ENCODE results near the gene TDRD5. TPM values are rescaled to one million over a fixed set of nuclear protein-coding genes. Genes with fewer than 3 reads are reported as not detected.

Gene TDRD5
- total RNA-seq, 1 donor, result 0.10 TPM

DNA sequence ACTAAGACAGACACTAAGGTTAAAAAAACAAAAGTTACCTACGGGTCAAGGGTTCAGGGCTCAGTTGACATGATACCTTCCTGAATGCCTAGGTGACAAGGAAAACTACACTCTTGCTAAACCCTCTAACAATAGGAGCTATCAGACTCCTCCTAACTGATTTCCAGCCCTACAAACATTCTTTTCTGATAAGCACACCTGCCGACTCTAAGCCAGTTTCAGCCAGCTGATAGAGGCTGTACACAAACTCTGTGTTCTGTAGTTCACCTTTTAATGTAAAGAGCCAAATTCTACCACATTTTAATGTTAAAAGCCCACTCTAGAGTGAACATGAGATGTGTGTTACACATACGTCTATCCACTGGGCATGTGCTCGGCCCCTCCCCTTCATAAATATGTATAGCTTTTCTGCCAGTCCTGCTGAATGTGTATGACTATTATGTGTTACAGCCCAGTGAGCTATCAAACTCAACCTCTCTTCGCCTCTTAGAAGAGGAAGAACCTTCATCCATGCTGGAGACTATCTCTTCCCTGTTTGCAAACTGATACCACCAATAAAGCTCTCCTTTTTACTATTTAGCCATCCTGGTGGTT is 111.4 kb downstream of the TDRD5 start:
- H3K27me3 ChIP-seq (ENCODE audit: insufficient read depth, low read length), result no peaks in the 10 kb centered on the region
- H3K4me3 ChIP-seq (ENCODE audit: low read length), result no peak overlapping the region
- H3K4me1 ChIP-seq (ENCODE audit: insufficient read depth, low read length), result no peaks in the 10 kb centered on the region
- no peaks in the 10 kb centered on the region for H3K9me3 ChIP-seq (ENCODE audit: low read depth, low read length)

DNA sequence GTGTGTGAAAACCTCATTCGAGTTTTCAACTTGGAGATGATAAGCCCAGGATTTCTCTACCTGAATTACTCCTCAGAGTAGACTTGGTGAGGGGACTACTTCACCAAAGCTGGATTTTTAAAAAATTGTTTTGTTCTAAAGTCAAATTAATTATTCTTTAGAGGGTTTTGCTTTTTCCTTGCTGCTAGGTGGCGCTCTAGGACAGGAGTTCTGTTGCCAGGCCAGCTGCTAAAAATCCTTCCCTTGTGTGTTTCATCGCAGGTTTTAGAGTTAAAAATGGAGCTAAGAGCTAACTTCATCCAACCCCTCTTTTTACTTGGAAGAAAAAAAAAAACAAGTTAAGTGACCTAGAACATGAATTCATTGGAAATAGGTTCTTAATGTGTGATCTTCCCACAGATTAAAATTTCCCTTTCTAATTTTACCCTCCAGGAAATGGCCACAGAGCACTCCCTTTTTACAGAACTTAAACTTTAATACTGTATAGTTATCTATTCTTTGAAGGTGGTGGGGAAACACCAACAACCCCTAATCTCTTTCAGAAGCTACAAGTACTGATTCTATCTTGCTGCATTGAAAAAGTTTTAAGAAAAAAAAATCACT is 114.8 kb downstream of the TDRD5 start:
- no peaks in the 10 kb centered on the region for H3K4me1 ChIP-seq (ENCODE audit: insufficient read depth, low read length)
- H3K27me3 ChIP-seq (ENCODE audit: insufficient read depth, low read length), result no peaks in the 10 kb centered on the region
- no peaks in the 10 kb centered on the region for H3K9me3 ChIP-seq (ENCODE audit: low read depth, low read length)
- no peak overlapping the region for H3K4me3 ChIP-seq (ENCODE audit: low read length)

DNA sequence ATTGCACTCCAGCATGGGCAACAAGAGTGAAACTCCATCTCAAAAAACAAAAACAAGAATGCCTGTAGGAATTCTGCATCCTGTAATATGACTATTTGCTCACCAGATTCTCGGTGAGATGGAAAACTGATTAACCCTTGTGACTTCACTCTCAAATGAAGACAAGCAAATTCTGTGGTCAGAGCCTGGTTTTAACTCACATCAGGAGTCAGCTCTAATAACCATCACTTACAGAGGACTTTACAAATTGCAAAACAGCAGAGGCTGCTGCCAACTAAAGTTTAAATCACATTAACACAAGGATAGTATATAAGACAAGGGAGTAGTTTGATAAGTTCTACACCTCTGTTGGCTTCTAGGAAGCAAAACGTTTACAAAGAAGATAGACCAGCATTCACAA is 115.8 kb downstream of the TDRD5 start:
- Histone ChIP-seq H3K27me3 (ENCODE audit: insufficient read depth, low read length) (no peaks in the 10 kb centered on the region), H3K9me3 (ENCODE audit: low read depth, low read length) (no peaks in the 10 kb centered on the region), H3K4me1 (ENCODE audit: insufficient read depth, low read length) (no peaks in the 10 kb centered on the region), H3K4me3 (ENCODE audit: low read length) (no peak overlapping the region)

DNA sequence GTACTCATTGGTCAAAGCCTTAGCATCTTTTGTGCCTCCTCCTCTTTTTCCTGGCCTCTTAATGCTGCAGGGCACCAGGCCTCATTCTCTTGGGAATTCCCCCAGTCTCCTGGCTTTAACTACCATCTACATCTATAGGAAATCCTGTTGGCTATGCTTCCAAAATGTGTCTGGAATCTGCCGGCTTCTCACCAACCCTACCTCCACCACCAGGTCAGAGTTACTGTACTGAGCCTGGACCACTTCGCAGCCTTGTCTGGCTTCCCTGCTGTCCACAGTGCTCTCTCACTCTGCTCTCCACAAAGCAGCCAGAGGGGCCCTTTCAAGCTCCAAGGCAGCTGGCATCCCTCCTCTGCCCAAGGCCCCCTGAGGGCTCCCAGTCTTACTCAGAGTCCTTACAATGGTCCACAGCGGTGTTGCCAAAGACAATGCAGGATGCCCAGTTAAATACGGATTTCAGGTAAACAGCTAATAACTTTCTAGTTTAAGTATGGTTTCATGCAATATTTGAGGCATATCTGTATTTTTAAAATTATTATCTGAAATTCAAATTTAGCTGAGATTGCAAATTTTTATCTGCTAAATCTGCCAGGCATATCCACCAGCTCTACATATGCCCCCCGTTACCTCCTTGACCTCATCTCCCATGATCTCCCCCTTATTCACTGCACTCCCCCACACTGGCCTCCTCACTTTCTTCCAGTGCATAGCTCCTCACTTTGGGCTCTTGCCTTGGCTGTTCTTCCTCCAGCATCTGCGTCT is 117.0 kb downstream of the TDRD5 start:
- Histone ChIP-seq H3K4me3 (ENCODE audit: low read length) (no peak overlapping the region), H3K9me3 (ENCODE audit: low read depth, low read length) (peaks cover 4% of the 10 kb centered on the region)

DNA sequence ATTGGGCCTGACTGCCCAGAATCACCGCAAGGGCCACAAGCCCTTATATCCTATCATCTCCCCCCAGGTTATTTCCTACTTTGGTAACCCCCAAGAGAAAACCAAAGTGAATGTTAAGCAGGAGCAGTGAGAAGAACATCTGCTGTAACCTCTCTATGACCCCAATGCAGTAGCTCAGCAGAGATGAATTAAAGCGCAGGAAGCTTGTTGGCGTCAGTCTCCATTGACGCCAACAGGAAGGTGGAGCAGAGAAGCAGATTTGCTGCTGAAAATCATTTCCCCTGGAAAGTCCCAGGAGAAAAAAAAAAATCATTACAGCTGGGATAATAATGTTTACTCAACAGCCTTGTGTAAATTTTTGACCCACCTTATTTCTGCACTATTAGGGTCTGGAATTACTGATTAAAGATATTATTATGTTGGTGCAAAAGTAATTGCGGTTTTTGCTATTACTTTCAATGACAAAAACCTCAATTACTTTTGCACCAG is 118.3 kb downstream of the TDRD5 start:
- H3K27me3 ChIP-seq (ENCODE audit: insufficient read depth, low read length), result no peaks in the 10 kb centered on the region
- no peaks in the 10 kb centered on the region for H3K4me1 ChIP-seq (ENCODE audit: insufficient read depth, low read length)
- peaks cover 14% of the 10 kb centered on the region for H3K9me3 ChIP-seq (ENCODE audit: low read depth, low read length)
- no peak overlapping the region for H3K4me3 ChIP-seq (ENCODE audit: low read length)

More for the DNA sequence above, 117.0 kb downstream of the TDRD5 start:
- Histone ChIP-seq H3K27me3 (ENCODE audit: insufficient read depth, low read length) (no peaks in the 10 kb centered on the region), H3K4me1 (ENCODE audit: insufficient read depth, low read length) (no peaks in the 10 kb centered on the region)

DNA sequence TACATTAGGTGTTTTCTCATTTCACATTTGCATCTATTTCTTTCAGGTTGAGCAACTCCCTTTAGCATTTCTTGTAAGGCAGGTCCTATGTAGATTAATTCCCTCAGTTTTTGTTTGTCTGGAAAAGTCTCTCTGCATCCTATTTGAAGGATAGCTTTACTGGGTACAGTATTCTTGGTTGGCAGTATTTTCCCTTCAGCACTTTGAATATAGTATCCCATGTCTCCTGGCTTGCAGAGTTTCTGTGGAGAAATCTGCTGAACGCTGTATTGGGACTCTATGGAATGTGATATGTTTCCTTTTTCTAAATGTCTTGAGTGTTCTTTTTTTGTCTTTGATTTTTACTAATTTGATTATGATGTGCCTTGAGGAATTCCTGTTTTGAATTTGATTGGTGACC is 122.5 kb downstream of the TDRD5 start:
- no peak overlapping the region for H3K4me3 ChIP-seq (ENCODE audit: low read length)
- peaks cover 43% of the 10 kb centered on the region for H3K9me3 ChIP-seq (ENCODE audit: low read depth, low read length)
- H3K4me1 ChIP-seq (ENCODE audit: insufficient read depth, low read length), result no peaks in the 10 kb centered on the region
- no peaks in the 10 kb centered on the region for H3K27me3 ChIP-seq (ENCODE audit: insufficient read depth, low read length)

DNA sequence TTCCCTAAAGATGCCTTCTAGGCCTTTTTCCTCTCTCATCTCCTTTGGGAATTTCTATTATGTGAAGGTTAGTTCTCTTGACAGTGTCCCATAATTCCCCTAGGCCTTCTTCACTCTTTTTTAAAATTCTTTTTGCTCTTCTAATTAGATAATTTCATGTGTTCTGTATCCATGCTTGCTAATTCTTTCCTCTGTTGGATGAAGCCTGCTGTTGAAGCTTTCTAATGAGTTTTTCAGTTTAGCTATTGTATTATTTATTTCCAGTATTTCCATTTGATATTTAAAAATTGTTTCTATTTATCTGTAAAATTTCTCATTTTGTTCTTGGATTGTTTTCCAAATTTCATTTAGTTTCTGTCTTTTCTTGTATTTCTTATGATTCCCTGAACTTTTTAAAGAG is 123.0 kb downstream of the TDRD5 start:
- no peaks in the 10 kb centered on the region for H3K4me1 ChIP-seq (ENCODE audit: insufficient read depth, low read length)
- H3K9me3 ChIP-seq (ENCODE audit: low read depth, low read length), result peaks cover 47% of the 10 kb centered on the region
- no peak overlapping the region for H3K4me3 ChIP-seq (ENCODE audit: low read length)
- H3K27me3 ChIP-seq (ENCODE audit: insufficient read depth, low read length), result no peaks in the 10 kb centered on the region

DNA sequence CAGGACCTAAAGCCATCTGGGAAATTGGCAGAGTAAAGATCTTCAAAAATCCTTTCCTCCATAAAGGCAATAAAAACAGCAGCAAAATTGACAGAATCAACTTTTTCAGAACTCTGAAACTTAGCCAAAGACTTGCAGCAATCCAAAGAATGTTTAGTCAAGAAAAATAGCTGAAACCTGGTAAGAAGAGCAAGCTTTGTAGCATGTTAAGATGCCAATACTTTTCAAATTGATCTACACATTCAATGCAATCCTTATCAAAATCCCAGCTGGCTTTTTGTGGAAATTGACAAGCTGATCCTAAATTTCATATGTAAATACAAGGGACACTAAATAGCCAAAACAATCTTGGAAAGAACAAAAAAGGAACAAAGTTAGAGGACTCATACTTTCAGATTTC is 127.6 kb downstream of the TDRD5 start:
- Histone ChIP-seq H3K9me3 (ENCODE audit: low read depth, low read length) (peaks cover 53% of the 10 kb centered on the region), H3K4me3 (ENCODE audit: low read length) (no peak overlapping the region), H3K4me1 (ENCODE audit: insufficient read depth, low read length) (no peaks in the 10 kb centered on the region), H3K27me3 (ENCODE audit: insufficient read depth, low read length) (no peaks in the 10 kb centered on the region)

DNA sequence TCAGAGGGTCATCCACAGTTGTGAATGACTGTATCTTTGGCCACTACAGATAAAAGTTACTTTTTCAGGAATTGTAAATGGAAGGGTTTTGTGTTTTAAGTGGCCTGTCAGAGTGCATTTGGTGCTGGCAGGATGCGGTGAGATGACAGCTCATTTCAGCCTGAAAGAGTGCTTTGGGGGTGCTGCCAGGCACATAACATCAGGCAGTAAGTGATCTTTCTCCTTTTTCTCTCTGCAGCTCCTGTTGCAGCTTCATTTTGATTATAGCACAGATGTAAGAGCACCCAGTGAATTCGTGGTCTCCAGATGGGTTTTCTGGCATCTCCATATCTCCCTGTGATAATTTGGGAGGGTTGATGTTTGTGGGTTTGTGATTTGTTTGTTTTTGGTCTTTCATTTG is 136.6 kb downstream of the TDRD5 start:
- no peak overlapping the region for H3K4me3 ChIP-seq (ENCODE audit: low read length)
- H3K9me3 ChIP-seq (ENCODE audit: low read depth, low read length), result no peaks in the 10 kb centered on the region
- no peaks in the 10 kb centered on the region for H3K4me1 ChIP-seq (ENCODE audit: insufficient read depth, low read length)
- H3K27me3 ChIP-seq (ENCODE audit: insufficient read depth, low read length), result peaks cover 12% of the 10 kb centered on the region

DNA sequence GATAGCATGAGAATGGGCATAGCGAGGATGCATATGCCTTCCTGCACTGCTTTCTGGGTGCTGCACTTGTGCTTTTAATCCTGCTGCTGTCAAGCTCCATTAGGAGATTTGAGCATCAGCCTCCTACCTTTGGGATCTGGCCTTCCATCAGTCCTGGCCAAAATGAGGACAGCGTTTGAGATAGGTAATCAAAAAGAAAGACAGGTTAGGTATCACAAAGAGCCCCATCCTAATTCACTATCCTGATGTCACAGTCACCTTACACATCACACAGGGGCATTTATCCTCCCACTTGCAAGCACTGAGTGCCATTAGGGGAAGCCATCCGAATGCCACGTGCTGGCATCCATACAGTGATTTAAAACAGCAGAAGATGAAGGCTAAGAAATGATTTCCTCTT is 138.2 kb downstream of the TDRD5 start:
- Histone ChIP-seq H3K4me1 (ENCODE audit: insufficient read depth, low read length) (no peaks in the 10 kb centered on the region), H3K27me3 (ENCODE audit: insufficient read depth, low read length) (peaks cover 12% of the 10 kb centered on the region), H3K9me3 (ENCODE audit: low read depth, low read length) (no peaks in the 10 kb centered on the region), H3K4me3 (ENCODE audit: low read length) (no peak overlapping the region)

DNA sequence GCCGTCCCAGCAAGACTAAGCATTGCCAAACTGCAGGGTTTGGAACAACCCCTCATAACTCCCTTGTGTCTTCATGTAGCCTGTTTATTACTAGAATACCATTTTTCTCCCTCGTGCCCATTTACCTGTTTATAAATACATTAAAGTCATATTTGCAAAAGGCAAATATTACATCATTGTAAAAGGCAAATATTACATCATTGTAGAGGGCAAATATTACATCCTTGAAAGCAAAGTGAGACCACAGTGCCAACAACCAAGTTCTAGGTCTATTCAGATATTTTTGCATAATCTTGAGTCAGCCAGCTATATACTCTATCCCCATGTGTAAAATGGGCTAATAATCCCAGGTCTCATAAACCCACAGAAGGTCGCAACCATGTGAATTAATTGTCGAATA is 140.0 kb downstream of the TDRD5 start:
- Histone ChIP-seq H3K4me3 (ENCODE audit: low read length) (no peak overlapping the region), H3K9me3 (ENCODE audit: low read depth, low read length) (no peaks in the 10 kb centered on the region), H3K27me3 (ENCODE audit: insufficient read depth, low read length) (peaks cover 12% of the 10 kb centered on the region), H3K4me1 (ENCODE audit: insufficient read depth, low read length) (no peaks in the 10 kb centered on the region)

Other genes starting within 250 kb of the TDRD5 start
- gene AXDND1, start 225.9 kb upstream of the TDRD5 start, total RNA-seq, result not detected
- gene NPHS2, start 15.9 kb upstream of the TDRD5 start, total RNA-seq, result not detected
- gene FAM163A, start 151.5 kb downstream of the TDRD5 start, total RNA-seq, result 0.21 TPM